Fibroblast of lung (primary cell): ENCODE data around the gene RASSF10. TPM values are rescaled to one million over a fixed set of nuclear protein-coding genes. Genes with fewer than 3 reads are reported as not detected.

Experiments used
- DNase-seq, 2 donors: peaks; one replicate each; pipeline versions ENCODE4 v3.0.0 to v3.0.0-alpha.2; 2010; ENCODE audit warnings: low read depth in 2 of 2
- H2AFZ ChIP-seq: 2 replicates; pipeline ENCODE4 v1.5.1; 2012; ENCODE audit warnings: low read length, control low read depth, inconsistent platforms
- H3K27ac ChIP-seq: 2 replicates; pipeline ENCODE4 v1.5.1; 2011; ENCODE audit warnings: low read length, control low read depth; ENCODE audit not compliant: insufficient read depth
- H3K27me3 ChIP-seq: 2 replicates; pipeline ENCODE4 v1.5.1; 2011; ENCODE audit warnings: mild to moderate bottlenecking, low read length; ENCODE audit not compliant: control insufficient read depth, insufficient read depth
- H3K36me3 ChIP-seq: 2 replicates; pipeline ENCODE4 v1.5.1; 2011; ENCODE audit warnings: low read length; ENCODE audit not compliant: control insufficient read depth, insufficient read depth
- H3K4me1 ChIP-seq: 2 replicates; pipeline ENCODE4 v1.5.1; 2011; ENCODE audit warnings: low read length; ENCODE audit not compliant: control insufficient read depth, insufficient read depth; ENCODE audit errors: extremely low read depth
- H3K4me2 ChIP-seq: 2 replicates; pipeline ENCODE4 v1.5.1; 2011; ENCODE audit warnings: low read length, control low read depth; ENCODE audit not compliant: insufficient read depth; ENCODE audit errors: extremely low read depth
- H3K4me3 ChIP-seq, 4 experiments: fragments of 200-600 bp in 1 of 4; sonication (generic) in 1 of 4; replicated peaks in 1 of 4; 2 replicates each; pipeline ENCODE4 v1.5.1; 2011 to 2016; ENCODE audit warnings: low read length in 4 of 4, low read depth in 3 of 4, mild to moderate bottlenecking in 3 of 4, control low read depth in 2 of 4, inconsistent platforms in 1 of 4, mixed read lengths in 1 of 4; ENCODE audit not compliant: insufficient read depth in 1 of 4; ENCODE audit errors: control extremely low read depth in 1 of 4
- H3K79me2 ChIP-seq: 2 replicates; pipeline ENCODE4 v1.5.1; 2012; ENCODE audit warnings: mild to moderate bottlenecking, low read length, inconsistent platforms; ENCODE audit not compliant: control insufficient read depth, insufficient read depth
- H3K9ac ChIP-seq: 2 replicates; pipeline ENCODE4 v1.5.1; 2011; ENCODE audit warnings: mild to moderate bottlenecking, low read length, control low read depth; ENCODE audit not compliant: insufficient read depth
- H3K9me3 ChIP-seq: 2 replicates; pipeline ENCODE4 v1.5.1; 2012; ENCODE audit warnings: low read depth, low read length; ENCODE audit not compliant: control insufficient read depth, insufficient read depth
- H4K20me1 ChIP-seq: 2 replicates; pipeline ENCODE4 v1.5.1; 2011; ENCODE audit warnings: low read length; ENCODE audit not compliant: control insufficient read depth, insufficient read depth; ENCODE audit errors: extremely low read depth
- CTCF ChIP-seq, 2 donors: IDR thresholded peaks in 1 of 2; conservative IDR thresholded peaks in 1 of 2; 1 replicate in 1 of 2; 2 replicates in 1 of 2; pipeline ENCODE4 v1.5.1; 2011 to 2012; ENCODE audit warnings: low read length in 2 of 2, control low read depth in 1 of 2, inconsistent platforms in 1 of 2, low read depth in 1 of 2, mild to moderate bottlenecking in 1 of 2
- EZH2 ChIP-seq: IDR thresholded peaks from 2 replicates; pipeline ENCODE4 v1.5.1; 2012; ENCODE audit warnings: low read length, control low read depth, mild to moderate bottlenecking; ENCODE audit errors: missing control alignments
- polyA plus RNA-seq, 2 donors: library from polyadenylated mRNA; depleted of rRNA in 1 of 2; stranded (reverse) in 1 of 2; unstranded in 1 of 2; fragments of >200 nt; gene quantifications; 2 replicates each; pipeline ENCODE4 v1.2.1, GENCODE V29; 2011 to 2012; ENCODE audit warnings: missing spikeins in 1 of 2
- total RNA-seq: library from RNA; depleted of rRNA; stranded (reverse); fragments of >200 nt; gene quantifications from 2 replicates; pipeline ENCODE4 v1.2.1, GENCODE V29; 2014

RASSF10 gene
- total and polyA plus RNA-seq, 2 donors (not counting 1 experiment from before 2014, with no cell fraction given): not detected

GRCh38 chr11:12991426-12991825 lies 17.7 kb upstream of the RASSF10 start:
- no peaks in the 10 kb centered on the region for H4K20me1 ChIP-seq
- TF ChIP-seq CTCF (conservative IDR thresholded peaks at IDR 0.05 in 1 of 2, IDR thresholded peaks at IDR 0.05 in 1 of 2; ENCODE audit: low read depth in 1 of 2, low read length in 2 of 2): no peak
- no peak for TF ChIP-seq EZH2
- H2AFZ ChIP-seq: no peak overlapping the region
- H3K9me3 ChIP-seq: no peaks in the 10 kb centered on the region
- H3K36me3 ChIP-seq: no peaks in the 10 kb centered on the region
- H3K4me2 ChIP-seq: no peak overlapping the region
- DNase-seq: no peak
- H3K4me1 ChIP-seq: no peaks in the 10 kb centered on the region
- no peak overlapping the region for H3K4me3 ChIP-seq
- H3K9ac ChIP-seq: no peak overlapping the region
- H3K79me2 ChIP-seq: no peaks in the 10 kb centered on the region
- H3K27ac ChIP-seq: no peak overlapping the region
- H3K27me3 ChIP-seq: no peaks in the 10 kb centered on the region

GRCh38 chr11:12993626-12994025 lies 15.5 kb upstream of the RASSF10 start:
- Histone ChIP-seq H3K27ac (no peak overlapping the region), H3K27me3 (no peaks in the 10 kb centered on the region)

GRCh38 chr11:12994476-12994875 lies 14.6 kb upstream of the RASSF10 start:
- DNase-seq: no peak
- H3K27me3 ChIP-seq: no peaks in the 10 kb centered on the region
- TF ChIP-seq EZH2: no peak
- no peak for TF ChIP-seq CTCF (conservative IDR thresholded peaks at IDR 0.05 in 1 of 2, IDR thresholded peaks at IDR 0.05 in 1 of 2; ENCODE audit: low read depth in 1 of 2, low read length in 2 of 2)
- no peaks in the 10 kb centered on the region for H3K4me1 ChIP-seq
- no peaks in the 10 kb centered on the region for H3K79me2 ChIP-seq
- H4K20me1 ChIP-seq: no peaks in the 10 kb centered on the region
- H3K9me3 ChIP-seq: no peaks in the 10 kb centered on the region
- no peak overlapping the region for H2AFZ ChIP-seq
- H3K36me3 ChIP-seq: no peaks in the 10 kb centered on the region
- H3K4me3 ChIP-seq: no peak overlapping the region
- no peak overlapping the region for H3K27ac ChIP-seq
- no peak overlapping the region for H3K4me2 ChIP-seq
- H3K9ac ChIP-seq: no peak overlapping the region

More at GRCh38 chr11:12993626-12994025, 15.5 kb upstream of the RASSF10 start:
- Histone ChIP-seq H3K4me1 (no peaks in the 10 kb centered on the region), H3K9me3 (no peaks in the 10 kb centered on the region), H2AFZ (no peak overlapping the region), H4K20me1 (no peaks in the 10 kb centered on the region), H3K9ac (no peak overlapping the region), H3K36me3 (no peaks in the 10 kb centered on the region), H3K4me2 (no peak overlapping the region), H3K4me3 (no peak overlapping the region), H3K79me2 (no peaks in the 10 kb centered on the region)
- DNase-seq: no peak
- TF ChIP-seq CTCF (conservative IDR thresholded peaks at IDR 0.05 in 1 of 2, IDR thresholded peaks at IDR 0.05 in 1 of 2; ENCODE audit: low read depth in 1 of 2, low read length in 2 of 2) (no peak), EZH2 (no peak)
